ENCODE data around the gene LARP4B. TPM values are rescaled to one million over a fixed set of nuclear protein-coding genes. Genes with fewer than 3 reads are reported as not detected.

Gene LARP4B
- total RNA-seq, 1 donor from 2014 or later, result 101 TPM

DNA sequence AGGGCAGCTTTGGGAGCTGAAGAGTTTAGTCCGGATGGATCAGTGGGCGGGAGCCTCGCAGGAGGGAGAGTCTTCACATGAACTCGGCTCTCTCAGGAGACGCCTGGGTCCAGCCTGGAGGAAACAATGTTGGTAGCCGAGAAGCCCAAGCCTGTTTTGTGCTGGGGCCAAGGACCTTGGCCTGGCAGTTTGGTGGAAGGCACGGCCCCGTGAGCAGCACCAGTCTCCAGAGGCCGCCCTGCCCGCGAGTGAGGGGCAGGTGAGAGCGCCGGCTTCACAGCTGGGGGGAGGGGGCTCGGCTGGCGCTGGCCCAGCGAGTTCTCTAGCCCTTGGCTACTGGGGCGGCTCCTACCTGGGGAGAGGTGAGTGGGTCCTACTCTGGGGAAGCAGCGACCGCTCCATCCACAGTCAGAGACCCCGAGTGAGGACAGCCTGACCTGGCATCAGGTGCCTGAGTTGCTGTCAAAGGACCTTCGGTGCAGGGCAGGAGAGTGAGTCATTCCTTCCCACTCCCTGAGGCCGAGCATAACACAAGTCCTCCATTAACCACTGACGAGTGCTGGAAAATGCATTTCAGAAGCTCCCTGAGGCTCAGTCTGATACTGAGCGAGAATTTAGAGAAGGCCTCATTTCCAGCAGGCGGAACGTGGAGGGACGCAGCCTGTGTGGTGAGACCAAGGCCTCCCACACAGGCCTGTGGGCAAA lies 152.7 kb downstream of the LARP4B start:
- no peak overlapping the region for H2AFZ ChIP-seq (ENCODE audit: low read depth, low read length)
- peaks cover 10% of the 10 kb centered on the region for H3K4me1 ChIP-seq (ENCODE audit: insufficient read depth, low read length)
- Mint-ChIP-seq H3K36me3 (ENCODE audit: low read depth, unreplicated experiment) (peaks cover 6% of the 10 kb centered on the region), H3K9me3 (ENCODE audit: unreplicated experiment) (peaks cover 5% of the 10 kb centered on the region), H3K27ac (ENCODE audit: unreplicated experiment) (no peak overlapping the region), H3K27me3 (ENCODE audit: low read depth, unreplicated experiment) (peaks cover 5% of the 10 kb centered on the region), H3K4me1 (ENCODE audit: low read depth, unreplicated experiment) (peaks cover 8% of the 10 kb centered on the region), H3K4me3 (ENCODE audit: unreplicated experiment) (no peak overlapping the region)
- H3K9ac ChIP-seq (ENCODE audit: low read length), result no peak overlapping the region
- H3K79me2 ChIP-seq (ENCODE audit: insufficient read depth, low read length), result no peaks in the 10 kb centered on the region
- H3K27me3 ChIP-seq (ENCODE audit: insufficient read depth, low read length), result no peaks in the 10 kb centered on the region
- H3K4me3 ChIP-seq (ENCODE audit: insufficient read depth, low read depth, low read length), result no peak overlapping the region
- no peak overlapping the region for H3K27ac ChIP-seq (ENCODE audit: low read depth, low read length)
- DNase-seq (ENCODE audit: low read depth) (peak; percentile 59), FAIRE-seq (no peak)
- H3K36me3 ChIP-seq (ENCODE audit: insufficient read depth, low read length), result no peaks in the 10 kb centered on the region
- TF ChIP-seq, protein P1, sequence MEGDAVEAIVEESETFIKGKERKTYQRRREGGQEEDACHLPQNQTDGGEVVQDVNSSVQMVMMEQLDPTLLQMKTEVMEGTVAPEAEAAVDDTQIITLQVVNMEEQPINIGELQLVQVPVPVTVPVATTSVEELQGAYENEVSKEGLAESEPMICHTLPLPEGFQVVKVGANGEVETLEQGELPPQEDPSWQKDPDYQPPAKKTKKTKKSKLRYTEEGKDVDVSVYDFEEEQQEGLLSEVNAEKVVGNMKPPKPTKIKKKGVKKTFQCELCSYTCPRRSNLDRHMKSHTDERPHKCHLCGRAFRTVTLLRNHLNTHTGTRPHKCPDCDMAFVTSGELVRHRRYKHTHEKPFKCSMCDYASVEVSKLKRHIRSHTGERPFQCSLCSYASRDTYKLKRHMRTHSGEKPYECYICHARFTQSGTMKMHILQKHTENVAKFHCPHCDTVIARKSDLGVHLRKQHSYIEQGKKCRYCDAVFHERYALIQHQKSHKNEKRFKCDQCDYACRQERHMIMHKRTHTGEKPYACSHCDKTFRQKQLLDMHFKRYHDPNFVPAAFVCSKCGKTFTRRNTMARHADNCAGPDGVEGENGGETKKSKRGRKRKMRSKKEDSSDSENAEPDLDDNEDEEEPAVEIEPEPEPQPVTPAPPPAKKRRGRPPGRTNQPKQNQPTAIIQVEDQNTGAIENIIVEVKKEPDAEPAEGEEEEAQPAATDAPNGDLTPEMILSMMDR (IDR thresholded peaks at IDR 0.05; ENCODE audit: insufficient read depth, low read depth, low read length), result no peak
- no peak for TF ChIP-seq EZH2 (IDR thresholded peaks at IDR 0.05; ENCODE audit: insufficient read depth, low read length)
- H3K4me2 ChIP-seq (ENCODE audit: low read length), result no peak overlapping the region
- H3K9me3 ChIP-seq (ENCODE audit: insufficient read depth, low read depth, low read length), result no peaks in the 10 kb centered on the region
- no peaks in the 10 kb centered on the region for H4K20me1 ChIP-seq (ENCODE audit: insufficient read depth, low read length)

DNA sequence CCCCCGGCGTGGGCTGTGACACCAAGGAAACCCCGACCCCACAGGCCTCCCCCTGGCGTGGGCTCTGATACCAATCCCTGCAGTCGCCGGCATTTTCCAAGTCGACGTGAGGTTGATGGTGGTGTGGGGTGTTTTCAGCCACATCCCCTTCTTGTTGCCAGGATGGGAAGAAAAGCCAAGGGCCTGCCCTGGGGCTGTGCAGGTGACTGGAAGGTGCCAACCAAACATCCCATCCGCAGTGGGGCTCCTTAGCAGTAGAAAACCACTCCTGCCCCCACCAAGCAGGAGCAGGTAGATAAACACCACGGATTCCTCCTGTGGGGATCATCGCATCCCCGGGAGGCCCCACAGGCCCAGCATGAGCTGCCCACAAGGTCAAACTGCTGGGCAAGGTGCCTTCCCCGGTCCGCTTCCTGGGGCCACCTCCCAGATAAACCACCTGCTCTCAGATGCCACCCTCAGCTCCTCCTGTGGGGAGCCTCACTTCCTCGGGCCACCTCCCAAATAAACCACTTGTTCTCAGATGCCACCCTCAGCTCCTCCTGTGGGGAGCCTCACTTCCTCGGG lies 153.5 kb downstream of the LARP4B start:
- Mint-ChIP-seq H3K27me3 (ENCODE audit: low read depth, unreplicated experiment) (peaks cover 7% of the 10 kb centered on the region), H3K4me3 (ENCODE audit: unreplicated experiment) (no peak overlapping the region), H3K36me3 (ENCODE audit: low read depth, unreplicated experiment) (peaks cover 9% of the 10 kb centered on the region), H3K9me3 (ENCODE audit: unreplicated experiment) (peaks cover 5% of the 10 kb centered on the region), H3K4me1 (ENCODE audit: low read depth, unreplicated experiment) (peaks cover 8% of the 10 kb centered on the region), H3K27ac (ENCODE audit: unreplicated experiment) (no peak overlapping the region)
- no peak overlapping the region for H2AFZ ChIP-seq (ENCODE audit: low read depth, low read length)
- H3K4me1 ChIP-seq (ENCODE audit: insufficient read depth, low read length), result peaks cover 10% of the 10 kb centered on the region
- H4K20me1 ChIP-seq (ENCODE audit: insufficient read depth, low read length), result no peaks in the 10 kb centered on the region
- no peaks in the 10 kb centered on the region for H3K9me3 ChIP-seq (ENCODE audit: insufficient read depth, low read depth, low read length)
- TF ChIP-seq, protein P1 (IDR thresholded peaks at IDR 0.05; ENCODE audit: insufficient read depth, low read depth, low read length), result no peak
- TF ChIP-seq EZH2 (IDR thresholded peaks at IDR 0.05; ENCODE audit: insufficient read depth, low read length), result no peak
- no peak overlapping the region for H3K27ac ChIP-seq (ENCODE audit: low read depth, low read length)
- no peak overlapping the region for H3K9ac ChIP-seq (ENCODE audit: low read length)
- H3K36me3 ChIP-seq (ENCODE audit: insufficient read depth, low read length), result no peaks in the 10 kb centered on the region
- H3K4me3 ChIP-seq (ENCODE audit: insufficient read depth, low read depth, low read length), result no peak overlapping the region
- no peak overlapping the region for H3K4me2 ChIP-seq (ENCODE audit: low read length)
- H3K27me3 ChIP-seq (ENCODE audit: insufficient read depth, low read length), result no peaks in the 10 kb centered on the region
- H3K79me2 ChIP-seq (ENCODE audit: insufficient read depth, low read length), result no peaks in the 10 kb centered on the region
- FAIRE-seq (no peak), DNase-seq (ENCODE audit: low read depth) (no peak)

DNA sequence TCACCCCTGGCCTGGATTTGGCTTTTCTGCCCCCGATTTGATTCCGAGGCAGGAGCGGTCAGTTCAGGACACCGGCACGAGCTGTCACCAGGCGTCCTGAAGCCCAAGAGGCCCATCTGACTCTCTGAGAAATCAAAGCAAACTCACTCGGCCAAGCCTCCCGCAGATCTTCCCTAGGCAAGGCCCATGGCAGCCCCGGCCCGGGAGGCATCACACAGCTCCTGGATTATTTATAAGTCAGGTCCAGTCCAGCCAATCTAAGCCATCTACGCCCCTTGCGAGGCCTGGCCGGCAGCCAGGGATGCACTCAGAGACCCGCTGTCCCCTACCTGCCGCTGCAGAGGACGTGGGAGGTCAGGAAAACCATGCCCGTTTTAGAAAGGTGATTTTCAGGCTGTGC lies 154.7 kb downstream of the LARP4B start:
- no peak for DNase-seq (ENCODE audit: low read depth)
- Mint-ChIP-seq H3K4me1 (ENCODE audit: low read depth, unreplicated experiment) (peaks cover 8% of the 10 kb centered on the region), H3K36me3 (ENCODE audit: low read depth, unreplicated experiment) (peaks cover 6% of the 10 kb centered on the region)

More for the DNA sequence above, 154.7 kb downstream of the LARP4B start:
- Histone ChIP-seq H3K36me3 (ENCODE audit: insufficient read depth, low read length) (no peaks in the 10 kb centered on the region), H3K4me3 (ENCODE audit: insufficient read depth, low read depth, low read length) (no peak overlapping the region), H3K27ac (ENCODE audit: low read depth, low read length) (no peak overlapping the region), H3K4me2 (ENCODE audit: low read length) (no peak overlapping the region), H3K79me2 (ENCODE audit: insufficient read depth, low read length) (no peaks in the 10 kb centered on the region), H3K4me1 (ENCODE audit: insufficient read depth, low read length) (peaks cover 10% of the 10 kb centered on the region), H2AFZ (ENCODE audit: low read depth, low read length) (no peak overlapping the region), H3K9ac (ENCODE audit: low read length) (no peak overlapping the region), H3K27me3 (ENCODE audit: insufficient read depth, low read length) (no peaks in the 10 kb centered on the region), H3K9me3 (ENCODE audit: insufficient read depth, low read depth, low read length) (no peaks in the 10 kb centered on the region), H4K20me1 (ENCODE audit: insufficient read depth, low read length) (no peaks in the 10 kb centered on the region)
- TF ChIP-seq EZH2 (IDR thresholded peaks at IDR 0.05; ENCODE audit: insufficient read depth, low read length), result no peak
- TF ChIP-seq, protein P1 (IDR thresholded peaks at IDR 0.05; ENCODE audit: insufficient read depth, low read depth, low read length), result no peak
- Mint-ChIP-seq H3K9me3 (ENCODE audit: unreplicated experiment) (peaks cover 4% of the 10 kb centered on the region), H3K27me3 (ENCODE audit: low read depth, unreplicated experiment) (peaks cover 6% of the 10 kb centered on the region), H3K27ac (ENCODE audit: unreplicated experiment) (no peak overlapping the region), H3K4me3 (ENCODE audit: unreplicated experiment) (no peak overlapping the region)
- FAIRE-seq, result no peak

Data from astrocyte (in vitro differentiated cells and primary cell).